ENCODE measurements around the gene TRABD2B.

Gene TRABD2B

DNA sequence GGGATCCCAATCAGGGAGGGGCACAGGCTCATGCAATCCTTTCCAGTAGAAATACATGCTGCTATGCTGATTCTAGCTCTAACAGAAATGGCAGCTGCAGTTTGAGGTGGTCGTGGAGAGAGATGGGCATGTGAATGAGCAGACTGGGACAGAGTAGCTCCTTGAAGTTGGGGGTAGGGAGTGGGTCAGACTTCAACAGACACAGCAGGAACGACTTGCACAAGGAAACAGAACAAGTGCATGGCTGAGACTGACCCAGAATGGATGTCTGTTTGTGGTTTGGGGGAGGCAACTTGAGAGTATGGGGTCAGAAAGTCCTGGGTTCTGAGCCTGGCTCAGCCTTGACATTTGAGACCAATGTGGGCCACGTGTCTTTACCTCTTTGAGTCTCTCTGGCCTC is 25.1 kb upstream of the TRABD2B start:
- no peak for DNase-seq (ENCODE audit: low read depth)
- TF ChIP-seq, protein P1, sequence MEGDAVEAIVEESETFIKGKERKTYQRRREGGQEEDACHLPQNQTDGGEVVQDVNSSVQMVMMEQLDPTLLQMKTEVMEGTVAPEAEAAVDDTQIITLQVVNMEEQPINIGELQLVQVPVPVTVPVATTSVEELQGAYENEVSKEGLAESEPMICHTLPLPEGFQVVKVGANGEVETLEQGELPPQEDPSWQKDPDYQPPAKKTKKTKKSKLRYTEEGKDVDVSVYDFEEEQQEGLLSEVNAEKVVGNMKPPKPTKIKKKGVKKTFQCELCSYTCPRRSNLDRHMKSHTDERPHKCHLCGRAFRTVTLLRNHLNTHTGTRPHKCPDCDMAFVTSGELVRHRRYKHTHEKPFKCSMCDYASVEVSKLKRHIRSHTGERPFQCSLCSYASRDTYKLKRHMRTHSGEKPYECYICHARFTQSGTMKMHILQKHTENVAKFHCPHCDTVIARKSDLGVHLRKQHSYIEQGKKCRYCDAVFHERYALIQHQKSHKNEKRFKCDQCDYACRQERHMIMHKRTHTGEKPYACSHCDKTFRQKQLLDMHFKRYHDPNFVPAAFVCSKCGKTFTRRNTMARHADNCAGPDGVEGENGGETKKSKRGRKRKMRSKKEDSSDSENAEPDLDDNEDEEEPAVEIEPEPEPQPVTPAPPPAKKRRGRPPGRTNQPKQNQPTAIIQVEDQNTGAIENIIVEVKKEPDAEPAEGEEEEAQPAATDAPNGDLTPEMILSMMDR (conservative IDR thresholded peaks at IDR 0.05; ENCODE audit: control insufficient read depth, insufficient read depth, low read depth, low read length): no peak
- no peak overlapping the region for H3K4me3 ChIP-seq (ENCODE audit: control insufficient read depth, low read depth, low read length)

DNA sequence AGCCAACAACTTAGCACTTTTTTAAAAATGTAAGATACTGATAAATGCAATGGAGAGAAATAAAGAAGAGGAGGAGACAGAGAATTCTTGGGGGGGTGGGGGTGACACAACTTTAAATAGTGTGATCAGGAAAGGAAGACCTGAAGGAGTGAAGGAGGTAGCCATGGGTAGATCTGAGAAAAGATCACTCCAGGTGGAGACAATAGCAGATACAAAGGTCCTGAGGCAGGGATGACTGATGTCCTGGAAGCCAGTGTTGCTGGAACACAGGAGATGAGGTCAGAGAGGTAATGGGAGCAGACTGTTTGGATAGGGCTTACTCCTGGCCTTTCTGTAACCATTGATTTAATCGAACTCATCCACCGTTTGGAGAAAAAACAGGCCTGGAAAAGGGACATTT is 24.6 kb upstream of the TRABD2B start:
- no peak overlapping the region for H3K4me3 ChIP-seq (ENCODE audit: control insufficient read depth, low read depth, low read length)
- TF ChIP-seq, protein P1 (conservative IDR thresholded peaks at IDR 0.05; ENCODE audit: control insufficient read depth, insufficient read depth, low read depth, low read length): no peak

DNA sequence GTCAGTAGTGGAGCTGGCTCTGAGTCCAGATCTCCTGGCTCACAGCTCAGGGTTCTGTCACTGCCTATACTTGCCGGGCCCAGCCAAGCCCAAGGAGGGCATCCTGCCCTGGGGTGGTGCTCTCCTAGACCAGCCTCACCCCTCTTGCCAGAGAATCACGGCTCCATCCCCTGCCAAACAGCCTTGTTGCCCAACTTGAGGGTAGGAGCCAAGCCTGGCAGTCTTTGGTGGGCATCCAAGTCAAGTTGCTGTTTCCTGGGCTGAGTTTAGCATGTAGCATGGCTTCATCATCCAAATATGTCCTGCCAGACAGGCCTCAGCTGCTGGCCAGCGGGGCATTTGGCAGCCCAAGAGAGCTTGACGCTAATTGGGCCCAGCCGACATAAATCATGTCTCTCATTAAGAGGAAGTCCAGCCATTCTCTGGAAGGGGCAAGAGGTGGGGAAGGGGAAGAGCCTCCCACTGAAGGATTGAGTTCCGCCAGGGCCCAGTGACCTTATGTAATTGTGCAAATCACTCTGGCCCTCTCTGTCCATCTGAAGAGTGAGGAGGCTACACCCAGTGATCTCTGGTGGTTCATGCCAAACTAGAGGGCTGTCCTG is 22.6 kb upstream of the TRABD2B start:
- DNase-seq (ENCODE audit: low read depth): no peak
- no peak overlapping the region for H3K4me3 ChIP-seq (ENCODE audit: control insufficient read depth, low read depth, low read length)
- TF ChIP-seq, protein P1 (conservative IDR thresholded peaks at IDR 0.05; ENCODE audit: control insufficient read depth, insufficient read depth, low read depth, low read length): no peak

More for the DNA sequence above, 24.6 kb upstream of the TRABD2B start:
- DNase-seq (ENCODE audit: low read depth): no peak

DNA sequence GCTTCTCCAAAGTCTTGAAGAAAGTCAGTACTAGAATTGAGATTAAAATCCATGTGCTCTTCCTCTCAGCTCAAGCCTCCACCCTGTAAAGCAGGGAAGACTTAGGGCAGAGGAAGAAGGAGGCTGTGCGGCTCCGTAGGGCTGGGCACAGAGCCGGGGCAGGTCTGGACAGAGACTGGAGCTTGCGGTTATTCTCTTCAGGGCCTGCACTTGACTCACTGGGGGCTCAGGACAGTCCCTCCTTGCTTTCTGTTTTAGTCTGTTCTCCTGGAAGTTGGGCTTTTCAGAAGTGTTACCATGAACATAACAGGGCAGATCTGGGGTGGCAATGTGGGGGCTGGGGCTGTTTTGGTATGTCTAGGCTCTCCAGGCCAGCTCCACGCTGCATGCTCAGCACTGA is 21.6 kb upstream of the TRABD2B start:
- DNase-seq (ENCODE audit: low read depth): no peak
- H3K4me3 ChIP-seq (ENCODE audit: control insufficient read depth, low read depth, low read length): no peak overlapping the region

GRCh38 chr1:48017716-48018115 is 20.5 kb upstream of the TRABD2B start:
- TF ChIP-seq, protein P1 (conservative IDR thresholded peaks at IDR 0.05; ENCODE audit: control insufficient read depth, insufficient read depth, low read depth, low read length): no peak
- no peak overlapping the region for H3K4me3 ChIP-seq (ENCODE audit: control insufficient read depth, low read depth, low read length)
- DNase-seq (ENCODE audit: low read depth): peak; percentile 80

More for the DNA sequence above, 21.6 kb upstream of the TRABD2B start:
- TF ChIP-seq, protein P1 (conservative IDR thresholded peaks at IDR 0.05; ENCODE audit: control insufficient read depth, insufficient read depth, low read depth, low read length): no peak

DNA sequence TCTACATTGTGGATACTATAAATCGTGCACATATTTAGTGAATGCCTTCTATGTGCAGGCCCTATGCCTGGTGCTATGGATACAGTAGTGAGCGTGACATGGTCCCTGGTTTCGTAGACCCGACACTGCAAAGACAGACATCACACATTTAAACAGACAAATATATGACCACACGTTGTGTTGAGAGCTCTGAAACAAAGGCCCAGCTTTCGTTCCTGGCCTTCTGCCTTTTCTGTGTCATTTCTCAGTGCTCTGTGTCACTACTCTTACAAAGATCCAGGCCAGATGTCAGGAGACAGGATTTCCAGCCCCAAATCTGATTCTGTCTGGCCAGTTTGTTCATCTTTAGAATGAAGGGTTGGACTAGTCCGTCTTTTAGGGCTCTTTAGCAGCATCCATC is 19.3 kb upstream of the TRABD2B start:
- no peak overlapping the region for H3K4me3 ChIP-seq (ENCODE audit: control insufficient read depth, low read depth, low read length)
- DNase-seq (ENCODE audit: low read depth): no peak
- TF ChIP-seq, protein P1 (conservative IDR thresholded peaks at IDR 0.05; ENCODE audit: control insufficient read depth, insufficient read depth, low read depth, low read length): no peak

GRCh38 chr1:48013270-48013669 is 16.1 kb upstream of the TRABD2B start:
- no peak overlapping the region for H3K4me3 ChIP-seq (ENCODE audit: control insufficient read depth, low read depth, low read length)
- no peak for DNase-seq (ENCODE audit: low read depth)
- TF ChIP-seq, protein P1 (conservative IDR thresholded peaks at IDR 0.05; ENCODE audit: control insufficient read depth, insufficient read depth, low read depth, low read length): no peak
